Cardiac fibroblast (primary cell): ENCODE measurements around the gene HDAC4.

ENCODE experiments used
- DNase-seq, 2 donors: peaks; one replicate each; pipeline versions ENCODE4 v3.0.0 to v3.0.0-alpha.2; 2010; ENCODE audit warnings: low read depth in 2 of 2
- H3K4me3 ChIP-seq, 2 donors: replicated peaks in 1 of 2; 1 replicate in 1 of 2; 2 replicates in 1 of 2; pipeline ENCODE4 v1.5.1; 2011; ENCODE audit warnings: low read depth in 2 of 2, low read length in 2 of 2, mild to moderate bottlenecking in 2 of 2, moderate library complexity in 1 of 2
- CTCF ChIP-seq: IDR thresholded peaks from one replicate; pipeline ENCODE4 v1.5.1; 2011; ENCODE audit warnings: low read depth, mild to moderate bottlenecking, low read length, inconsistent platforms

The HDAC4 gene

GRCh38 chr2:239089884-239090283, 310.9 kb downstream of the HDAC4 start:
- no peak overlapping the region for H3K4me3 ChIP-seq
- no peak for TF ChIP-seq CTCF
- no peak for DNase-seq

- H3K4me3 ChIP-seq: no peak overlapping the region
- DNase-seq: no peak
- TF ChIP-seq CTCF: no peak
These were observed 313.6 kb downstream of the HDAC4 start for GRCh38 chr2:239087046-239087710.

GRCh38 chr2:239086325-239087020, 314.3 kb downstream of the HDAC4 start:
- no peak overlapping the region for H3K4me3 ChIP-seq
- DNase-seq: no peak
- TF ChIP-seq CTCF: no peak

- H3K4me3 ChIP-seq: no peak overlapping the region
- TF ChIP-seq CTCF: no peak
- no peak for DNase-seq
These were observed 315.4 kb downstream of the HDAC4 start for GRCh38 chr2:239085201-239085992.

GRCh38 chr2:239084007-239084406, 316.8 kb downstream of the HDAC4 start:
- TF ChIP-seq CTCF: no peak

GRCh38 chr2:239082425-239082824, 318.4 kb downstream of the HDAC4 start:
- H3K4me3 ChIP-seq: no peak overlapping the region
- DNase-seq: no peak
- TF ChIP-seq CTCF: no peak

More at GRCh38 chr2:239084007-239084406, 316.8 kb downstream of the HDAC4 start:
- DNase-seq: no peak
- H3K4me3 ChIP-seq: no peak overlapping the region
